T-helper 1 cell treated with Interleukin-12 subunit alpha and Interleukin-12 subunit beta and Interleukin-4 antibody, amounts not matched to agents 30 μg/mL and 1 μg/mL, for 36 hours (primary cell): ENCODE results near the gene TNS1.

Experiments used
- H3K27ac Mint-ChIP-seq: one replicate; pipeline ENCODE4 v1.8.0; 2021; ENCODE audit warnings: mild to moderate bottlenecking, mixed read lengths
- H3K27me3 Mint-ChIP-seq: one replicate; pipeline ENCODE4 v1.8.0; 2021; ENCODE audit warnings: low read depth, mixed read lengths
- H3K36me3 Mint-ChIP-seq: one replicate; pipeline ENCODE4 v1.8.0; 2021; ENCODE audit warnings: low read depth, mixed read lengths
- H3K4me1 Mint-ChIP-seq: one replicate; pipeline ENCODE4 v1.8.0; 2021; ENCODE audit warnings: low read depth, mixed read lengths
- H3K4me3 Mint-ChIP-seq: one replicate; pipeline ENCODE4 v1.8.0; 2021; ENCODE audit warnings: mild to moderate bottlenecking, moderate library complexity, mixed read lengths
- H3K9me3 Mint-ChIP-seq: one replicate; pipeline ENCODE4 v1.8.0; 2021; ENCODE audit warnings: mixed read lengths

Gene TNS1

GRCh38 chr2:217832115-217832514, 170.7 kb downstream of the TNS1 start:
- H3K9me3 Mint-ChIP-seq = no peaks in the 10 kb centered on the region
- no peaks in the 10 kb centered on the region for H3K27me3 Mint-ChIP-seq
- H3K4me3 Mint-ChIP-seq = no peak overlapping the region
- H3K36me3 Mint-ChIP-seq = no peaks in the 10 kb centered on the region
- no peak overlapping the region for H3K27ac Mint-ChIP-seq
- H3K4me1 Mint-ChIP-seq = no peaks in the 10 kb centered on the region

GRCh38 chr2:217831306-217831705, 171.5 kb downstream of the TNS1 start:
- H3K4me3 Mint-ChIP-seq = no peak overlapping the region
- H3K9me3 Mint-ChIP-seq = no peaks in the 10 kb centered on the region

GRCh38 chr2:217830807-217831206, 172.0 kb downstream of the TNS1 start:
- H3K36me3 Mint-ChIP-seq = no peaks in the 10 kb centered on the region
- no peak overlapping the region for H3K27ac Mint-ChIP-seq
- no peaks in the 10 kb centered on the region for H3K27me3 Mint-ChIP-seq
- H3K4me3 Mint-ChIP-seq = no peak overlapping the region
- no peaks in the 10 kb centered on the region for H3K9me3 Mint-ChIP-seq
- H3K4me1 Mint-ChIP-seq = no peaks in the 10 kb centered on the region

More at GRCh38 chr2:217831306-217831705, 171.5 kb downstream of the TNS1 start:
- H3K4me1 Mint-ChIP-seq = no peaks in the 10 kb centered on the region
- no peak overlapping the region for H3K27ac Mint-ChIP-seq
- H3K36me3 Mint-ChIP-seq = no peaks in the 10 kb centered on the region
- no peaks in the 10 kb centered on the region for H3K27me3 Mint-ChIP-seq

GRCh38 chr2:217830061-217830460, 172.7 kb downstream of the TNS1 start:
- H3K4me1 Mint-ChIP-seq = no peaks in the 10 kb centered on the region
- H3K36me3 Mint-ChIP-seq = no peaks in the 10 kb centered on the region
- H3K27ac Mint-ChIP-seq = no peak overlapping the region
- no peak overlapping the region for H3K4me3 Mint-ChIP-seq
- no peaks in the 10 kb centered on the region for H3K27me3 Mint-ChIP-seq
- H3K9me3 Mint-ChIP-seq = no peaks in the 10 kb centered on the region

- Mint-ChIP-seq H3K27ac (no peak overlapping the region), H3K4me3 (no peak overlapping the region), H3K27me3 (no peaks in the 10 kb centered on the region), H3K36me3 (no peaks in the 10 kb centered on the region), H3K4me1 (no peaks in the 10 kb centered on the region), H3K9me3 (no peaks in the 10 kb centered on the region)
These were observed 173.4 kb downstream of the TNS1 start for GRCh38 chr2:217829420-217829819.

- Mint-ChIP-seq H3K27ac (no peak overlapping the region), H3K27me3 (no peaks in the 10 kb centered on the region), H3K9me3 (no peaks in the 10 kb centered on the region), H3K4me3 (no peak overlapping the region), H3K36me3 (no peaks in the 10 kb centered on the region), H3K4me1 (no peaks in the 10 kb centered on the region)
These were observed 174.5 kb downstream of the TNS1 start for GRCh38 chr2:217828336-217828735.

GRCh38 chr2:217827430-217828201, 175.2 kb downstream of the TNS1 start:
- H3K4me1 Mint-ChIP-seq = no peaks in the 10 kb centered on the region
- H3K36me3 Mint-ChIP-seq = no peaks in the 10 kb centered on the region
- no peaks in the 10 kb centered on the region for H3K27me3 Mint-ChIP-seq
- H3K27ac Mint-ChIP-seq = no peak overlapping the region
- H3K4me3 Mint-ChIP-seq = no peak overlapping the region
- H3K9me3 Mint-ChIP-seq = no peaks in the 10 kb centered on the region

- H3K4me3 Mint-ChIP-seq = no peak overlapping the region
- no peaks in the 10 kb centered on the region for H3K36me3 Mint-ChIP-seq
- H3K27ac Mint-ChIP-seq = no peak overlapping the region
- no peaks in the 10 kb centered on the region for H3K4me1 Mint-ChIP-seq
- H3K27me3 Mint-ChIP-seq = no peaks in the 10 kb centered on the region
- H3K9me3 Mint-ChIP-seq = no peaks in the 10 kb centered on the region
These were observed 175.8 kb downstream of the TNS1 start for GRCh38 chr2:217826991-217827390.

GRCh38 chr2:217826520-217826919, 176.3 kb downstream of the TNS1 start:
- H3K9me3 Mint-ChIP-seq = no peaks in the 10 kb centered on the region
- H3K4me1 Mint-ChIP-seq = no peaks in the 10 kb centered on the region
- H3K36me3 Mint-ChIP-seq = no peaks in the 10 kb centered on the region
- no peak overlapping the region for H3K4me3 Mint-ChIP-seq
- H3K27ac Mint-ChIP-seq = no peak overlapping the region
- H3K27me3 Mint-ChIP-seq = no peaks in the 10 kb centered on the region

- Mint-ChIP-seq H3K27me3 (no peaks in the 10 kb centered on the region), H3K27ac (no peak overlapping the region), H3K4me3 (no peak overlapping the region), H3K36me3 (no peaks in the 10 kb centered on the region), H3K9me3 (no peaks in the 10 kb centered on the region), H3K4me1 (no peaks in the 10 kb centered on the region)
These were observed 177.1 kb downstream of the TNS1 start for GRCh38 chr2:217825469-217826235.

- Mint-ChIP-seq H3K4me1 (no peaks in the 10 kb centered on the region), H3K36me3 (no peaks in the 10 kb centered on the region), H3K27me3 (no peaks in the 10 kb centered on the region), H3K9me3 (no peaks in the 10 kb centered on the region), H3K27ac (no peak overlapping the region), H3K4me3 (no peak overlapping the region)
These were observed 178.6 kb downstream of the TNS1 start for GRCh38 chr2:217824223-217824622.

- Mint-ChIP-seq H3K36me3 (no peaks in the 10 kb centered on the region), H3K9me3 (no peaks in the 10 kb centered on the region), H3K27ac (no peak overlapping the region), H3K4me1 (no peaks in the 10 kb centered on the region), H3K27me3 (no peaks in the 10 kb centered on the region), H3K4me3 (no peak overlapping the region)
These were observed 179.2 kb downstream of the TNS1 start for GRCh38 chr2:217823626-217824025.

GRCh38 chr2:217822296-217823252, 180.2 kb downstream of the TNS1 start:
- no peaks in the 10 kb centered on the region for H3K4me1 Mint-ChIP-seq
- H3K4me3 Mint-ChIP-seq = no peak overlapping the region
- no peaks in the 10 kb centered on the region for H3K9me3 Mint-ChIP-seq
- no peaks in the 10 kb centered on the region for H3K36me3 Mint-ChIP-seq
- H3K27ac Mint-ChIP-seq = no peak overlapping the region
- H3K27me3 Mint-ChIP-seq = no peaks in the 10 kb centered on the region

GRCh38 chr2:217821536-217822147, 181.2 kb downstream of the TNS1 start:
- no peak overlapping the region for H3K27ac Mint-ChIP-seq
- H3K4me1 Mint-ChIP-seq = no peaks in the 10 kb centered on the region
- no peak overlapping the region for H3K4me3 Mint-ChIP-seq
- H3K27me3 Mint-ChIP-seq = no peaks in the 10 kb centered on the region
- H3K9me3 Mint-ChIP-seq = no peaks in the 10 kb centered on the region
- no peaks in the 10 kb centered on the region for H3K36me3 Mint-ChIP-seq
